ENCODE results near the gene GRAP2. TPM values are rescaled to one million over a fixed set of nuclear protein-coding genes. Genes with fewer than 3 reads are reported as not detected.
"Not testable (repeated sequence)": the region's sequence is repeated elsewhere in the genome, so short reads cannot be mapped to it uniquely, and the experiment has no call there.

Gene GRAP2
- total RNA-seq, 1 experiment from 2014 or later, result 0.54 TPM

DNA sequence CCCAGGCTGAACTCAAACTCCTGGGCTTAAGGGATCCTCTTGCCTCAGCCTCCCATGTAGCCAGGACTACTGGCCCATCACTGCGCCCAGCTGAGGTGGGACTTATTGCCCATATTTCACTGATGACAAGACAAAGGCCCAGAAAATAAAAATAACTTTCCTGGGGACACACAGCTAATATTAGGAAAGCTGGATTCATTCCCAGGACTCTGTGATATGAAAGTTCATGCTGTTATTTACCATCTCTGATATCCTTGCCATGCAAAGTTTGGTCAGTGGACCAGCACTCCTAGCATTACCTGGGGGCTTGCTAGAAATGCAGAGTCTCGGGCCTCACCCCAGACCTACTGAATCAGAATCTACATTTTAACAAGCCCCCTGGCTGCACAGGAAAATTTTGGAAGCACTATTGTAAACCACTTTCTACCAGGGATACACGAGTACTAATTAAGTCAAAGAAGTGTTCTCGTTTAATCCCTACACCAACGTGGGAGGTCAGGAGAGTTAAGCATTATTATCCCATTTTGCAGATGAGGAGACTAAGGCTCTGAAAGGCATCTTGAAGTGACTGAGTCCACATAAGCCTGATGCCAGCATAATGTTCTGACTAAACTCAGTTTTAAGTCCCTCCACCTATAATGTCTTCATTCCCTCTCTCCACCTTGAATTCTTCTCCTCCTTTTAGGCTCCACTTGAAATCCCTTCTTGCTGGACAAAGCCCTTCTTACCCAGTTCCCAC lies 91.4 kb downstream of the GRAP2 start:
- Histone ChIP-seq H3K36me3 (ENCODE audit: control insufficient read depth, insufficient read depth, low read length) (no peaks in the 10 kb centered on the region; the same call in 1 of the 2 replicates), H3K4me1 (ENCODE audit: control insufficient read depth, insufficient read depth, low read length) (no peaks in the 10 kb centered on the region; the same call in 1 of the 2 replicates), H3K27me3 (ENCODE audit: control insufficient read depth, insufficient read depth, low read length) (no peaks in the 10 kb centered on the region), H3K9me3 (ENCODE audit: control insufficient read depth, insufficient read depth, low read depth, low read length) (no peaks in the 10 kb centered on the region), H3K4me3 (ENCODE audit: low read depth in 2 of 2, low read length in 2 of 2) (no peak overlapping the region), H3K27ac (ENCODE audit: low read length) (no peak overlapping the region)
- in situ Hi-C loops (cut with HindIII; ENCODE audit: low pct_unique_long_range_greater_than_20kb, low sequenced_read_pairs) (no loop called here), intact Hi-C loops (cut with micrococcal nuclease; ENCODE audit: unreplicated experiment) (no loop called here)
- POLR2A ChIA-PET, result no interaction called here
- ATAC-seq, result no peak
- CTCF ChIA-PET, result no interaction called here
- TF ChIP-seq POLR2AphosphoS5 (IDR thresholded peaks at IDR 0.05; ENCODE audit: low read depth, low read length) (no peak), SIN3A (IDR thresholded peaks at IDR 0.05; ENCODE audit: borderline replicate concordance, insufficient read depth, low read depth, low read length) (no peak), TCF7L2 (IDR thresholded peaks at IDR 0.05; ENCODE audit: low read depth, low read length) (no peak)
- TF ChIP-seq, protein P1, sequence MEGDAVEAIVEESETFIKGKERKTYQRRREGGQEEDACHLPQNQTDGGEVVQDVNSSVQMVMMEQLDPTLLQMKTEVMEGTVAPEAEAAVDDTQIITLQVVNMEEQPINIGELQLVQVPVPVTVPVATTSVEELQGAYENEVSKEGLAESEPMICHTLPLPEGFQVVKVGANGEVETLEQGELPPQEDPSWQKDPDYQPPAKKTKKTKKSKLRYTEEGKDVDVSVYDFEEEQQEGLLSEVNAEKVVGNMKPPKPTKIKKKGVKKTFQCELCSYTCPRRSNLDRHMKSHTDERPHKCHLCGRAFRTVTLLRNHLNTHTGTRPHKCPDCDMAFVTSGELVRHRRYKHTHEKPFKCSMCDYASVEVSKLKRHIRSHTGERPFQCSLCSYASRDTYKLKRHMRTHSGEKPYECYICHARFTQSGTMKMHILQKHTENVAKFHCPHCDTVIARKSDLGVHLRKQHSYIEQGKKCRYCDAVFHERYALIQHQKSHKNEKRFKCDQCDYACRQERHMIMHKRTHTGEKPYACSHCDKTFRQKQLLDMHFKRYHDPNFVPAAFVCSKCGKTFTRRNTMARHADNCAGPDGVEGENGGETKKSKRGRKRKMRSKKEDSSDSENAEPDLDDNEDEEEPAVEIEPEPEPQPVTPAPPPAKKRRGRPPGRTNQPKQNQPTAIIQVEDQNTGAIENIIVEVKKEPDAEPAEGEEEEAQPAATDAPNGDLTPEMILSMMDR (IDR thresholded peaks at IDR 0.05), result no peak
- TF ChIP-seq, protein P2, sequence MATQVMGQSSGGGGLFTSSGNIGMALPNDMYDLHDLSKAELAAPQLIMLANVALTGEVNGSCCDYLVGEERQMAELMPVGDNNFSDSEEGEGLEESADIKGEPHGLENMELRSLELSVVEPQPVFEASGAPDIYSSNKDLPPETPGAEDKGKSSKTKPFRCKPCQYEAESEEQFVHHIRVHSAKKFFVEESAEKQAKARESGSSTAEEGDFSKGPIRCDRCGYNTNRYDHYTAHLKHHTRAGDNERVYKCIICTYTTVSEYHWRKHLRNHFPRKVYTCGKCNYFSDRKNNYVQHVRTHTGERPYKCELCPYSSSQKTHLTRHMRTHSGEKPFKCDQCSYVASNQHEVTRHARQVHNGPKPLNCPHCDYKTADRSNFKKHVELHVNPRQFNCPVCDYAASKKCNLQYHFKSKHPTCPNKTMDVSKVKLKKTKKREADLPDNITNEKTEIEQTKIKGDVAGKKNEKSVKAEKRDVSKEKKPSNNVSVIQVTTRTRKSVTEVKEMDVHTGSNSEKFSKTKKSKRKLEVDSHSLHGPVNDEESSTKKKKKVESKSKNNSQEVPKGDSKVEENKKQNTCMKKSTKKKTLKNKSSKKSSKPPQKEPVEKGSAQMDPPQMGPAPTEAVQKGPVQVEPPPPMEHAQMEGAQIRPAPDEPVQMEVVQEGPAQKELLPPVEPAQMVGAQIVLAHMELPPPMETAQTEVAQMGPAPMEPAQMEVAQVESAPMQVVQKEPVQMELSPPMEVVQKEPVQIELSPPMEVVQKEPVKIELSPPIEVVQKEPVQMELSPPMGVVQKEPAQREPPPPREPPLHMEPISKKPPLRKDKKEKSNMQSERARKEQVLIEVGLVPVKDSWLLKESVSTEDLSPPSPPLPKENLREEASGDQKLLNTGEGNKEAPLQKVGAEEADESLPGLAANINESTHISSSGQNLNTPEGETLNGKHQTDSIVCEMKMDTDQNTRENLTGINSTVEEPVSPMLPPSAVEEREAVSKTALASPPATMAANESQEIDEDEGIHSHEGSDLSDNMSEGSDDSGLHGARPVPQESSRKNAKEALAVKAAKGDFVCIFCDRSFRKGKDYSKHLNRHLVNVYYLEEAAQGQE (IDR thresholded peaks at IDR 0.05; ENCODE audit: insufficient read depth in 1 of 2, low read depth in 2 of 2, low read length in 1 of 2), result no peak
- no peak for DNase-seq (ENCODE audit: low read depth, low spot score)
- no TSS peak for BruUV-seq (replicated peaks)

DNA sequence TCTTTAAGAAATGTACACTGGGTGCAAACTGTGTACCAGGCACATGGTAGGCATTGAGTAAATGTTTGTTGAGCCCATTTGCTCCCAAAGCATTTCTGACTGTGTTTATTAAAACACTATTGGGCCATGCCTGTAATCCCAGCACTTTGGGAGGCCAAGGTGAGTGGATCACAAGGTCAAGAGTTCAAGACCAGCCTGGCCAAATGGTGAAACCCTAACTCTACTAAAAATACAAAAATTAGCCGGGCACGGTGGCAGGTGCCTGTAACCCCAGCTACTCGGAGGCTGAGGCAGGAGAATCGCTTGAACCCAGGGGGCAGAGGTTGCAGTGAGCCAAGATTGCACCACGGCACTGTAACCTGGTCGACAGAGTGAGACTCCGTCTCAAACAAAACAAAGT lies 92.0 kb downstream of the GRAP2 start:
- CTCF ChIA-PET; H3K36me3 ChIP-seq (ENCODE audit: control insufficient read depth, insufficient read depth, low read length); H3K27ac ChIP-seq (ENCODE audit: low read length); in situ Hi-C loops (cut with HindIII; ENCODE audit: low pct_unique_long_range_greater_than_20kb, low sequenced_read_pairs); DNase-seq (ENCODE audit: low read depth, low spot score); POLR2A ChIA-PET; BruUV-seq (replicated peaks); intact Hi-C loops (cut with micrococcal nuclease; ENCODE audit: unreplicated experiment); H3K4me1 ChIP-seq (ENCODE audit: control insufficient read depth, insufficient read depth, low read length); H3K4me3 ChIP-seq (ENCODE audit: low read depth in 2 of 2, low read length in 2 of 2); ATAC-seq; H3K9me3 ChIP-seq (ENCODE audit: control insufficient read depth, insufficient read depth, low read depth, low read length); H3K27me3 ChIP-seq (ENCODE audit: control insufficient read depth, insufficient read depth, low read length): not testable (repeated sequence)

DNA sequence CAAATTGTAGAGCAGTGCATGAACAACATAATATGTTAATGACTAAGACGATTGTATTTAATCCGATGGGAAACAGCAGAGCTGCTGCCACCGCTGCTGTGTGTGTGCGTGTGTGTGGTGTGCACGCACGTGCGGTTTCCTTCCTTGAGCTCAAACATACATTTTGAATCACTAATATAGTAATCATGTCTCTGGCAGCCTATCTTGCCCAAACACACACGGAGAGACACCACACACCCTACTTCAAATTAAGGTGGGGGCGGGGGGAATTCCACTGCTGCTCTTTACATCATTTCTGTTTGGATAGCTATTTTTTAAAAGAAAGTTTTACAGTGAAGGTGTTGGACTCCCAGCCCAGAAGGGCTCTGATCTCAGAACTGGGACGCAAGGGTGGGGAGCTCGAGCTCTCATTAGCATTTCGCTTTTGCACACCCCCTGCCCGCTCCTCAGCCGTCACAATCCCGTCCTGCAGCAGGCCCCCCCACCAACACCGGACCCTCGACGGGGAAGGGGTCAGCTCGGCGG lies 93.2 kb downstream of the GRAP2 start:
- CTCF ChIA-PET, result no interaction called here

More for the DNA sequence above, 93.2 kb downstream of the GRAP2 start:
- DNase-seq (ENCODE audit: low read depth, low spot score) (no peak), ATAC-seq (no peak)
- Histone ChIP-seq H3K4me3 (ENCODE audit: low read depth in 2 of 2, low read length in 2 of 2) (no peak overlapping the region), H3K9me3 (ENCODE audit: control insufficient read depth, insufficient read depth, low read depth, low read length) (no peaks in the 10 kb centered on the region), H3K27me3 (ENCODE audit: control insufficient read depth, insufficient read depth, low read length) (no peaks in the 10 kb centered on the region), H3K36me3 (ENCODE audit: control insufficient read depth, insufficient read depth, low read length) (no peaks in the 10 kb centered on the region; the same call in 1 of the 2 replicates), H3K27ac (ENCODE audit: low read length) (no peak overlapping the region), H3K4me1 (ENCODE audit: control insufficient read depth, insufficient read depth, low read length) (no peaks in the 10 kb centered on the region; the same call in 1 of the 2 replicates)
- POLR2A ChIA-PET, result interaction anchor here (0.6 to 0.7 kb wide), 2 partner anchors 50 to 75 kb away, joined by 3 to 6 read pairs; no protein-coding TSS in a partner anchor
- intact Hi-C loops (cut with micrococcal nuclease; ENCODE audit: unreplicated experiment) (no loop called here), in situ Hi-C loops (cut with HindIII; ENCODE audit: low pct_unique_long_range_greater_than_20kb, low sequenced_read_pairs) (no loop called here)
- BruUV-seq (replicated peaks), result no TSS peak
- TF ChIP-seq TCF7L2 (IDR thresholded peaks at IDR 0.05; ENCODE audit: low read depth, low read length), result no peak

Data from Panc1 (cell line).